IMR-90 (cell line): ENCODE measurements around the gene BMP8A. TPM values are rescaled to one million over a fixed set of nuclear protein-coding genes. Genes with fewer than 3 reads are reported as not detected.

Experiments
- ATAC-seq: fragments of 200-7000 bp; cut with Tn5 transposase; 2 replicates; pipeline ENCODE4 v1.9.1; 2020; ENCODE audit warnings: low read depth, mild to moderate bottlenecking, moderate library complexity
- BruUV-seq: library from RNA; stranded (reverse); fragments of 400-500 nt; replicated peaks from 2 replicates; lab custom pipeline; 2021; lab: Mats Ljungman, UMichigan
- CTCF ChIA-PET: fragments of 300-600 bp; formaldehyde crosslinking; extraction: SDS; loops from one replicate; lab custom pipeline; 2021; ENCODE audit warnings: antibody characterized with exemption; lab: Yijun Ruan, JAX
- POLR2A ChIA-PET: fragments of 300-600 bp; sonication (Branson Sonifier 250); formaldehyde crosslinking; loops from one replicate; lab custom pipeline; 2022; ENCODE audit warnings: antibody characterized with exemption; ENCODE audit not compliant: unreplicated experiment; lab: Charles Lee
- DNase-seq: peaks from one replicate; pipeline ENCODE4 v3.0.0; 2013
- H2AFZ ChIP-seq: replicated peaks from 2 replicates; pipeline ENCODE3; 2013; ENCODE audit warnings: low read length, mild to moderate bottlenecking; ENCODE audit not compliant: poor library complexity
- H2AK5ac ChIP-seq: 2 replicates; pipeline ENCODE4 v1.6.1; 2013; ENCODE audit warnings: low read depth, low read length, inconsistent platforms
- H2AK9ac ChIP-seq: replicated peaks from 2 replicates; pipeline ENCODE3; 2013; ENCODE audit warnings: mild to moderate bottlenecking, low read depth, low read length, moderate library complexity; ENCODE audit not compliant: poor library complexity
- H2BK120ac ChIP-seq: 2 replicates; pipeline ENCODE4 v1.6.1; 2013; ENCODE audit warnings: low read depth, low read length, inconsistent platforms
- H2BK15ac ChIP-seq: 3 replicates; pipeline ENCODE4 v1.6.1; 2013; ENCODE audit warnings: low read depth, low read length, inconsistent platforms
- H2BK20ac ChIP-seq: 2 replicates; pipeline ENCODE4 v1.6.1; 2013; ENCODE audit warnings: low read depth, mild to moderate bottlenecking, inconsistent platforms, low read length, moderate library complexity
- H2BK5ac ChIP-seq: 2 replicates; pipeline ENCODE4 v1.6.1; 2013; ENCODE audit warnings: mild to moderate bottlenecking, low read depth, low read length, inconsistent platforms; ENCODE audit not compliant: poor library complexity, severe bottlenecking
- H3K14ac ChIP-seq: replicated peaks from 2 replicates; pipeline ENCODE4 v1.6.1; 2013; ENCODE audit warnings: low read depth, low read length, inconsistent platforms
- H3K18ac ChIP-seq: 2 replicates; pipeline ENCODE4 v1.6.1; 2013; ENCODE audit warnings: low read depth, low read length, control low read depth
- H3K23ac ChIP-seq: 2 replicates; pipeline ENCODE4 v1.6.1; 2013; ENCODE audit warnings: low read depth, low read length, inconsistent platforms
- H3K27ac ChIP-seq: 2 replicates; pipeline ENCODE4 v1.5.1; 2013; ENCODE audit warnings: mild to moderate bottlenecking, control low read depth, low read length; ENCODE audit not compliant: insufficient read depth
- H3K27me3 ChIP-seq: 2 replicates; pipeline ENCODE4 v1.6.1; 2013; ENCODE audit warnings: low read length; ENCODE audit not compliant: control insufficient read depth, insufficient read depth
- H3K36me3 ChIP-seq: 2 replicates; pipeline ENCODE4 v1.6.1; 2013; ENCODE audit warnings: low read length, mixed read lengths; ENCODE audit not compliant: control insufficient read depth, insufficient read depth
- H3K4ac ChIP-seq: 2 replicates; pipeline ENCODE4 v1.6.1; 2013; ENCODE audit warnings: low read depth, low read length, inconsistent platforms
- H3K4me1 ChIP-seq: 2 replicates; pipeline ENCODE4 v1.6.1; 2013; ENCODE audit warnings: low read length, mixed read lengths; ENCODE audit not compliant: control insufficient read depth, insufficient read depth
- H3K4me2 ChIP-seq: 2 replicates; pipeline ENCODE4 v1.6.1; 2013; ENCODE audit warnings: low read depth, mild to moderate bottlenecking, control low read depth, low read length, moderate library complexity
- H3K4me3 ChIP-seq: 2 replicates; pipeline ENCODE4 v1.5.1; 2013; ENCODE audit warnings: low read depth, mild to moderate bottlenecking, control low read depth, low read length, moderate library complexity; ENCODE audit not compliant: insufficient read depth
- H3K56ac ChIP-seq: 2 replicates; pipeline ENCODE4 v1.6.1; 2013; ENCODE audit warnings: low read length, inconsistent platforms; ENCODE audit not compliant: insufficient read depth; ENCODE audit errors: extremely low read depth
- H3K79me1 ChIP-seq, 2 experiments: 2 replicates each; pipeline ENCODE4 v1.6.1; 2013; ENCODE audit warnings: low read length in 2 of 2, inconsistent platforms in 1 of 2, low read depth in 1 of 2
- H3K9ac ChIP-seq: 2 replicates; pipeline ENCODE4 v1.6.1; 2013; ENCODE audit warnings: low read depth, low read length, control low read depth
- H3K9me1 ChIP-seq: 2 replicates; pipeline ENCODE4 v1.6.1; 2013; ENCODE audit warnings: low read length, inconsistent platforms; ENCODE audit not compliant: insufficient read depth
- H3K9me3 ChIP-seq: 2 replicates; pipeline ENCODE4 v1.6.1; 2013; ENCODE audit warnings: low read length; ENCODE audit not compliant: control insufficient read depth, insufficient read depth
- H4K20me1 ChIP-seq: 2 replicates; pipeline ENCODE4 v1.6.1; 2013; ENCODE audit warnings: low read length, inconsistent platforms; ENCODE audit not compliant: insufficient read depth
- H4K5ac ChIP-seq: 2 replicates; pipeline ENCODE4 v1.6.1; 2013; ENCODE audit warnings: mild to moderate bottlenecking, low read depth, low read length, control low read depth
- H4K8ac ChIP-seq, 2 experiments: 2 replicates each; pipeline ENCODE4 v1.6.1; 2013; ENCODE audit warnings: low read depth in 2 of 2, low read length in 2 of 2, control low read depth in 1 of 2, inconsistent platforms in 1 of 2
- H4K91ac ChIP-seq: 2 replicates; pipeline ENCODE4 v1.6.1; 2013; ENCODE audit warnings: low read depth, low read length, inconsistent platforms; ENCODE audit not compliant: insufficient read depth
- CEBPB ChIP-seq: IDR thresholded peaks from 2 replicates; pipeline ENCODE4 v1.6.1; 2012; ENCODE audit warnings: low read depth, low read length, improper control_type of control experiment
- CHD1 ChIP-seq: IDR thresholded peaks from 2 replicates; pipeline ENCODE4 v1.6.1; 2012; ENCODE audit warnings: low read depth, low read length, improper control_type of control experiment
- CTCF ChIP-seq: conservative IDR thresholded peaks from 2 replicates; pipeline ENCODE4 v1.5.1; 2012; ENCODE audit warnings: mild to moderate bottlenecking, low read depth, low read length, improper control_type of control experiment
- FOS ChIP-seq: fragments of 150-350 bp; IDR thresholded peaks from 2 replicates; pipeline ENCODE4 v1.6.1; 2016; ENCODE audit warnings: low read depth, low read length
- MAFK ChIP-seq: IDR thresholded peaks from 2 replicates; pipeline ENCODE4 v1.6.1; 2012; ENCODE audit warnings: low read depth, low read length, improper control_type of control experiment
- MAZ ChIP-seq: IDR thresholded peaks from 2 replicates; pipeline ENCODE4 v1.6.1; 2012; ENCODE audit warnings: low read depth, mild to moderate bottlenecking, low read length, improper control_type of control experiment, moderate library complexity, borderline replicate concordance
- NFE2L2 ChIP-seq: fragments of 150-350 bp; IDR thresholded peaks from 2 replicates; pipeline ENCODE4 v1.6.1; 2016; ENCODE audit warnings: low read depth, mild to moderate bottlenecking, low read length
- RAD21 ChIP-seq: IDR thresholded peaks from 2 replicates; pipeline ENCODE4 v1.6.1; 2012; ENCODE audit warnings: low read length, improper control_type of control experiment
- RCOR1 ChIP-seq: IDR thresholded peaks from 2 replicates; pipeline ENCODE4 v1.6.1; 2012; ENCODE audit warnings: mild to moderate bottlenecking, low read length, improper control_type of control experiment; ENCODE audit not compliant: insufficient replicate concordance
- RFX5 ChIP-seq: IDR thresholded peaks from 2 replicates; pipeline ENCODE4 v1.8.0; 2012; ENCODE audit warnings: low read depth, mild to moderate bottlenecking, low read length, moderate library complexity
- SMC3 ChIP-seq: fragments of 150-350 bp; IDR thresholded peaks from 2 replicates; pipeline ENCODE4 v1.6.1; 2016; ENCODE audit warnings: low read depth, mild to moderate bottlenecking, antibody characterized with exemption, low read length, moderate library complexity
- USF2 ChIP-seq: fragments of 150-350 bp; IDR thresholded peaks from 2 replicates; pipeline ENCODE4 v1.6.1; 2017; ENCODE audit warnings: mild to moderate bottlenecking, antibody characterized with exemption, low read length, low read depth
- WGBS, 2 experiments: methylation state at CpG; one replicate each; pipeline versions ENCODE4 v1.1.5 to v1.1.7; 2013; ENCODE audit warnings: missing lambda C conversion rate in 2 of 2; ENCODE audit not compliant: insufficient read length in 1 of 2; ENCODE audit errors: extremely low coverage in 2 of 2; 5-methylcytosine and 5-hydroxymethylcytosine counted together
- dilution Hi-C: fragments of 300-500 bp; cut with HindIII; formaldehyde crosslinking; loops from one replicate; pipeline ENCODE4 v1.14.3; 2018; ENCODE audit warnings: low sequenced_read_pairs; ENCODE audit not compliant: unreplicated experiment
- in situ Hi-C: fragments of 300-500 bp; cut with MboI; formaldehyde crosslinking; loops from 3 replicates; pipeline ENCODE4 v1.14.3; 2019; ENCODE audit warnings: low sequenced_read_pairs, inconsistent platforms, mixed read lengths
- intact Hi-C: fragments of 100-400 bp; cut with micrococcal nuclease; formaldehyde crosslinking; loops from 2 replicates; pipeline ENCODE4 v1.10.0; 2022
- polyA plus RNA-seq, 3 experiments: library from polyadenylated mRNA; depleted of rRNA; stranded (reverse); fragments of >200 nt; gene quantifications; 2 replicates each; pipeline ENCODE4 v1.2.3, GENCODE V29; 2012; ENCODE audit warnings: low replicate concordance in 1 of 3
- total RNA-seq: library from RNA; depleted of rRNA; stranded (reverse); fragments of >200 nt; gene quantifications from 2 replicates; pipeline ENCODE4 v1.2.3, GENCODE V29; 2012
- TF ChIP-seq, protein P1 (sequence below): fragments of 150-350 bp; IDR thresholded peaks from 2 replicates; pipeline ENCODE4 v1.6.1; 2016; ENCODE audit warnings: low read depth, mild to moderate bottlenecking, low read length, moderate library complexity, borderline replicate concordance

BMP8A gene
- total and polyA plus RNA-seq, 2 of the 4 experiments (the other 2 are of a cell fraction): not detected

DNA sequence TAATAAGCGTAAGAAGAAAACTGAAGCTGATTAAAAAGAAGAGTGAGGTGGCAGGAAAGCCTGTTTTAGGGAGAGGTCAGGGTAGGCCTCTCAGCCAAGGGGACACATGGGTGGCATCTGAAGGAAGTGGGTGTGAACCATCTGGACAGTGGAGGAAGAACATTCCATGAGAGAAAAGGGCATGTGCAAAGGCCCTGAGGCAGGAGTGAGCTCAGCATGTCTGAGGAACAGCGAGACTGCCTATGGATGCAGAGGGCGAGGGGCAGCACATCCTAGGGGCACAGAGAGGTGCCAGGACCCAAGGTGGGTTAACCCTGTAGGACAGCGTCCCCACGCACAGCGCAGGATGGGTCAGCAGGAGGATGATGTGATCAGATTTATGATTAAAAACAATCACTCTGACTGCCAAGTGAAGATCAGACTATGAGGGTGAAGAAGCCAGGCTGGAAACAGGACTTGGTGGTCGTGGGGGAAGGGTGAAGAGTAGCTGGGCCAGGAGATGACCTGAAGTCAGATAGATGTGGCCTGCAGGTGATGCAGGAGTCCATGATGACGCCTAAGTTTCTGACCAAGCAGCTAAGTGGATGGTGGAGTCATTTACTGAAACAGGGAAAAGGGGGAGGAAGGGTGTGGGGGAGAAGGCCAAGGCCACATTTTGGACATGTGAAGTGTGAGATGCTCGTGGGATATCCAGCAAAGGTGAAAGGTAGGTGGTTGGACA lies 47.3 kb downstream of the BMP8A start:
- no peak overlapping the region for H4K5ac ChIP-seq
- no peak overlapping the region for H2BK5ac ChIP-seq
- no peak overlapping the region for H3K4me3 ChIP-seq
- H3K4me2 ChIP-seq: no peak overlapping the region
- dilution Hi-C loops: no loop called here
- CTCF ChIA-PET: interaction anchor here (0.6 to 2.0 kb wide), 16 partner anchors 35 to 440 kb away, joined by 3 to 11 read pairs (median 4); partner anchors contain the start of gene MACF1
- H3K4me1 ChIP-seq: peaks cover 3% of the 10 kb centered on the region
- peaks cover 6% of the 10 kb centered on the region for H4K20me1 ChIP-seq
- H2BK15ac ChIP-seq: no peak overlapping the region; the same call in 2 of the 3 replicates
- H3K23ac ChIP-seq: no peak overlapping the region
- H3K9me3 ChIP-seq: no peaks in the 10 kb centered on the region
- H4K8ac ChIP-seq: 0 out of 4 replicates have a peak overlapping the region, but pooled peaks of 1 of the 2 experiments have one; percentile 43
- DNase-seq (no peak), ATAC-seq (no peak)
- H3K4ac ChIP-seq: no peak overlapping the region
- no TSS peak for BruUV-seq
- peaks cover 3% of the 10 kb centered on the region; the same call in 1 of the 2 replicates for H3K9me1 ChIP-seq
- no peaks in the 10 kb centered on the region for H3K27me3 ChIP-seq
- H2AK9ac ChIP-seq: peak overlapping the region; percentile 2
- H3K79me1 ChIP-seq: 0 out of 4 replicates have a peak, but pooled peaks cover 0 to 7% of the 10 kb centered on the region in 2 experiments
- peak overlapping the region; percentile 69 for H2AFZ ChIP-seq
- peaks cover 4% of the 10 kb centered on the region for H3K36me3 ChIP-seq
- intact Hi-C loops: loop anchor here (1.0 to 5.0 kb wide), 4 partner anchors 61 to 440 kb away; no protein-coding TSS in a partner anchor
- peak overlapping the region; percentile 1; the same call in 1 of the 2 replicates for H2AK5ac ChIP-seq
- no peak overlapping the region for H3K9ac ChIP-seq
- H3K18ac ChIP-seq: no peak overlapping the region
- no peak overlapping the region for H3K27ac ChIP-seq
- no peak overlapping the region for H4K91ac ChIP-seq
- POLR2A ChIA-PET: no interaction called here
- no peak overlapping the region for H2BK20ac ChIP-seq
- in situ Hi-C loops: loop anchor here (5.0 to 25.0 kb wide), 3 partner anchors 51 to 676 kb away; partner anchors contain the start of genes MYCBP and RRAGC
- no peak overlapping the region for H3K14ac ChIP-seq
- H3K56ac ChIP-seq: no peak overlapping the region
- WGBS, 2 experiments: 84% methylated on average over 4 of the region's 9 CpGs; no CpG with 5 or more reads in 1 of the 2 experiments
- H2BK120ac ChIP-seq: peak overlapping the region; percentile 20; the same call in 1 of the 2 replicates
- TF ChIP-seq FOS: no peak
- TF ChIP-seq RCOR1: no peak
- no peak for TF ChIP-seq MAZ
- TF ChIP-seq USF2: no peak
- TF ChIP-seq, protein P1, sequence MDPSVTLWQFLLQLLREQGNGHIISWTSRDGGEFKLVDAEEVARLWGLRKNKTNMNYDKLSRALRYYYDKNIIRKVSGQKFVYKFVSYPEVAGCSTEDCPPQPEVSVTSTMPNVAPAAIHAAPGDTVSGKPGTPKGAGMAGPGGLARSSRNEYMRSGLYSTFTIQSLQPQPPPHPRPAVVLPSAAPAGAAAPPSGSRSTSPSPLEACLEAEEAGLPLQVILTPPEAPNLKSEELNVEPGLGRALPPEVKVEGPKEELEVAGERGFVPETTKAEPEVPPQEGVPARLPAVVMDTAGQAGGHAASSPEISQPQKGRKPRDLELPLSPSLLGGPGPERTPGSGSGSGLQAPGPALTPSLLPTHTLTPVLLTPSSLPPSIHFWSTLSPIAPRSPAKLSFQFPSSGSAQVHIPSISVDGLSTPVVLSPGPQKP: no peak
- no peak for TF ChIP-seq CTCF
- no peak for TF ChIP-seq CHD1
- no peak for TF ChIP-seq NFE2L2
- TF ChIP-seq RAD21: no peak
- no peak for TF ChIP-seq RFX5
- no peak for TF ChIP-seq MAFK
- no peak for TF ChIP-seq SMC3
- no peak for TF ChIP-seq CEBPB
